Epithelial cell of alveolus of lung (primary cell): ENCODE results near the gene NRM. TPM values are rescaled to one million over a fixed set of nuclear protein-coding genes. Genes with fewer than 3 reads are reported as not detected.

Source experiments
- total RNA-seq: library from RNA; depleted of rRNA; stranded (reverse); fragments of >200 nt; gene quantifications from 2 replicates; pipeline ENCODE4 v1.2.1, GENCODE V29; 2015

NRM gene, protein sequence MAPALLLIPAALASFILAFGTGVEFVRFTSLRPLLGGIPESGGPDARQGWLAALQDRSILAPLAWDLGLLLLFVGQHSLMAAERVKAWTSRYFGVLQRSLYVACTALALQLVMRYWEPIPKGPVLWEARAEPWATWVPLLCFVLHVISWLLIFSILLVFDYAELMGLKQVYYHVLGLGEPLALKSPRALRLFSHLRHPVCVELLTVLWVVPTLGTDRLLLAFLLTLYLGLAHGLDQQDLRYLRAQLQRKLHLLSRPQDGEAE
- 16.5 TPM in 2 replicates for total RNA-seq

GRCh38 chr6:30690403-30691207 is at the start of gene NRM:
TSS of gene NRM (minus strand) at chr6:30690984. CDS start at chr6:30690974, 10 bp downstream.

GRCh38 chr6:30719791-30720737 is 29.3 kb upstream of the NRM start, which contains the start of gene TUBB:
TSS of gene TUBB (plus strand) at chr6:30720352. CDS start at chr6:30720507, 155 bp downstream.

GRCh38 chr6:30717129-30717844 is 26.5 kb upstream of the NRM start, which contains the start of gene MDC1:
TSS of gene MDC1 (minus strand) at chr6:30717281. CDS start at chr6:30715175, 2,106 bp downstream.

DNA sequence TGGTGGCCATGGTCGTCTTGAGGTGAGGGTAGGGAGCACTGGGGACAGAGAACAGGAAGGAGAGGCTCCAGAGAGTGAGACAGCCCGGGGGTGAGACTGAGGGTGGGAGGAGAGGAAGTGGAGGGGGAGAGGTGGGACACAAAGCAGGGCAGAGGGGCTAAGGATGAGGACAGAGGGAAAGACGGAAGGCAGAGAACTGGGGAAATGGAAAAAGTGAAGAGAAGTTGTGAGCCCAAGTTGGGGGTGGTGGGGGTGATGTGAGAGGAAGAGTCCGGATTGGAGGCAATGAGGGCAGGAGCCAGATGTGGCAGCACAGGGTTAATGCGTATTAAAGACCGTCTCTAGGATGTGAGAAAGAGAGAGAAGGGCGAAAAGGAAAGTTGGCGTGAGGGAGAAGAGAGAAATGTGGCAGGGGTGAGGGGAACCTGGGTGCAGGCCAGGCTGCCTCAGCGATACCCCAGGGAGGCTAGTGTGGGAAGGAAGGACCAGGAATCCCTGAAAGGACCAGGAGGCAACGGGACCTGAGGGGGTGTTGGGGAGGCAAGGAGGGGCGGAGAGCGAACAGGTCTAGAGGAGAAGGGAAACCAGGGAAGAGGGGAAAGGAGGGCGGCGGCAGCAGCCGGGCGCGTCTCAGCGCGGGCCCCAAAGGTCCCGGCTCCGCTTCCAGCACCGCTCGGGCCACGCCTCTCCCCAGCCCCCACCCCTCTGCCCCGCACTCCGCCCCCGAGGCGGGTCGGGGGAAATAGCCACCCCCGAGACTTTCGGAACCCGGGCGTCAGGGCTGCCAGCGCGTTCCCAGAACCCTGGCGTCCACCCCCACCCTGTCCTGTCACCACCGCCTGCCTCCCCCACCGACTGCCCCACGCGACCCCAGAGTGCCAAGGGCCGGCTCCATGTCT is 4.5 kb downstream of the NRM start, which contains the start of gene PPP1R18:
PPP1R18 (minus strand) TSS at position 637 of the 899 bp plus-strand sequence; CDS start at position 10, 627 bp downstream.

DNA sequence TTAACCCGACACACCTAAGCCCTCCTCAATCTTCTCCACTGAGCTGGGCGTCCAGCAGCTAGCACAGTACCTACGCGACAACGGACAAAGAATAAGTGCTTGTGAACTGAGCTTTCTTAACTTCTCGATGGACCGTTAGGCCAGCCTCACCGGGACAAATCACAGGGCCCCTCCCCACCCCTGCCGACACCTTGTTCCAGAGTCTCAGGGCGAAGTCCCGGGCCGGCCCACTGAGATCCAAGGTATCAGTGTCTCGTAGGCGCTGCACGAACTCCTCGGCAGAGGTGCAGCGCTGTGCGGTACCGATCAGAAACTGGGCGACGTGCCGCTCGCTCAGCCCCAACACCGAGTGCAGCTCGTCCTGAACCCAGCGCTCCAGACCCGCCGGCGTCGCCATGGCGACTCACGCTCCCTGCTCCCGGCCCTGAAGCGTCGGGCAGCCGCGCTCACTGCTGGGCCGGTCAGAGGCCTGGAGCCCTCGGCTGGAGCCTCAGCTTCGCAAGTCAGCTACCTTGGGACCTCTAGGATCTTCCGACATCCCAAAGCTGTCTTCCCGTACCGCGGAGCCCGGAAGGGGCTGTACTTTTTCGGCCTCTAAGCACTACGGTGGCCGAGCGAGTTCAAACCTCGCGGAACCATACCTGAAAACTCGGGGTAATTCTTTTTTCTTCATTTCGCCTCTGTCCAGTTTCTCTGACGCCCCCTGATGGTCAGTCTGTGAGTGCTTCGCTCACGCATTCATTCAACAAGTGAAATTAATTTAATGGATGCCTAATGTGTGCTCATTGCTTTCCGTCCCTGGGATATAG is 18.1 kb downstream of the NRM start, which contains the start of gene DHX16:
DHX16 (minus strand) TSS at position 562 of the 809 bp plus-strand sequence; CDS start at position 397, 165 bp downstream.

DNA sequence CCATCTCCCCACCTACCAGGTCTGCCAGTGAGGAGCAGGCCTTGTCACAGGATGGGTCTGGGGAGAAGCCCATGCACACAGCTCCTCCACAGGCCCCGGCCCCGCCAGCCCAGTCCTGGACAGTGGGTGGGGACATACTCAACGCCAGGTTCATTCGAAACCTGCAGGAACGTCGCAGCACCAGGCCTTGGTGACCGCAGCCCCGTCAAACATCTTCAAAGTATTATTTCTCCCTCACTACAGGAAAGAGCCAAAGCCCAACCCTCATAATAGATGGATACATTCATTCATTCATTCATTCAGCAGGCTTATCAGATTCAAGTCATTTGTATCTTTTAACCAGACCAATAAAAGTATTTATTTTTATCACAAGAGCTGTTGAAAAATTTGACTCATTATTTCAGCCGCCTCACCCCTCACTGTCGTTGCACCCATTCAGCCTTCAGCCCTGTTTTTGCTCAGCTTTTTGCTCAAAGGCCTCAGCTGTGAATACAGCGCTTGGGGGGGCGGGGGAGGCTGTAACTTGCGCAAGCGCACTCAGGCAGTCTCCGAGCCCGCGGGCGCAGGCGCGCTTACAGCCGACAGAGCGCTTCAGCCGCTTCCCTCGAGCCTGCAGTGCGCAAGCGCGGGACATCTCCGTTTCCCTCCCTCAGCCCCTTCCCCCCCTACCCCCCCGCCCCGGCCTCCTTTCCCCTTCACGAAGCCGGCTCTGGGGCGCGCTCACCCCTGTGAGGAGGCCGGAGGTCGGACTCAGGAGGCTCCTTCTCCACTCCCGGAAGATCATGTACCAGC is 44.1 kb downstream of the NRM start, which contains the start of gene C6orf136:
C6orf136 (plus strand) TSS at position 684 of the 792 bp plus-strand sequence; CDS start at position 783, 99 bp downstream.

Other genes starting within 250 kb of the NRM start
- gene HLA-E, start 201.5 kb downstream of the NRM start, total RNA-seq, result 140 and 208 TPM in 2 replicates
- 33.7 and 55.1 TPM in 2 replicates for gene GNL1, start 134.5 kb downstream of the NRM start, total RNA-seq
- 10.2 and 17.4 TPM in 2 replicates for gene PRR3, start 133.7 kb downstream of the NRM start, total RNA-seq
- gene ABCF1, start 119.5 kb downstream of the NRM start, total RNA-seq, result 31.8 and 33.6 TPM in 2 replicates
- gene PPP1R10, start 73.7 kb downstream of the NRM start, total RNA-seq, result 19.9 and 59.6 TPM in 2 replicates
- gene MRPS18B, start 73.1 kb downstream of the NRM start, total RNA-seq, result 66.7 and 68.2 TPM in 2 replicates
- gene ATAT1, start 64.1 kb downstream of the NRM start, total RNA-seq, result 3.8 and 3.9 TPM in 2 replicates
- gene C6orf136, start 43.9 kb downstream of the NRM start, total RNA-seq, result 7.6 and 9.7 TPM in 2 replicates
- 24.9 and 25.2 TPM in 2 replicates for gene DHX16, start 18.0 kb downstream of the NRM start, total RNA-seq
- 53.7 and 67.1 TPM in 2 replicates for gene PPP1R18, start 4.3 kb downstream of the NRM start, total RNA-seq
- gene MDC1, start 26.3 kb upstream of the NRM start, total RNA-seq, result 10.8 and 11.2 TPM in 2 replicates
- gene TUBB, start 29.4 kb upstream of the NRM start, total RNA-seq, result 514 and 1,241 TPM in 2 replicates
- 100 and 118 TPM in 2 replicates for gene FLOT1, start 51.7 kb upstream of the NRM start, total RNA-seq
- 92.7 and 292 TPM in 2 replicates for gene IER3, start 53.6 kb upstream of the NRM start, total RNA-seq
- gene DDR1, start 193.5 kb upstream of the NRM start, total RNA-seq, result 24.4 and 36.8 TPM in 2 replicates
- 12.3 and 22.7 TPM in 2 replicates for gene GTF2H4, start 217.2 kb upstream of the NRM start, total RNA-seq
- 14.1 and 14.5 TPM in 2 replicates for gene VARS2, start 223.3 kb upstream of the NRM start, total RNA-seq
- not detected in 2 replicates for gene SFTA2, start 241.2 kb upstream of the NRM start, total RNA-seq
- gene MUCL3, start 250.0 kb upstream of the NRM start, total RNA-seq, result not detected in 2 replicates